NCI-H2107 (cell line): ENCODE data around the gene PIP5K1B.
"Not testable (repeated sequence)": the region's sequence is repeated elsewhere in the genome, so short reads cannot be mapped to it uniquely, and the experiment has no call there.

Experiments used
- DNase-seq: peaks from one replicate; lab custom pipeline; 2025; lab: John Stamatoyannopoulos, UW

Gene PIP5K1B

GRCh38 chr9:68704814-68705530 lies at the start of gene PIP5K1B:
PIP5K1B (plus strand) TSS chr9:68705240; CDS start chr9:68822615, 117,375 bp downstream.
- DNase-seq: no peak

- no peak for DNase-seq
Observed at GRCh38 chr9:68664036-68664435, 41.0 kb upstream of the PIP5K1B start.

DNA sequence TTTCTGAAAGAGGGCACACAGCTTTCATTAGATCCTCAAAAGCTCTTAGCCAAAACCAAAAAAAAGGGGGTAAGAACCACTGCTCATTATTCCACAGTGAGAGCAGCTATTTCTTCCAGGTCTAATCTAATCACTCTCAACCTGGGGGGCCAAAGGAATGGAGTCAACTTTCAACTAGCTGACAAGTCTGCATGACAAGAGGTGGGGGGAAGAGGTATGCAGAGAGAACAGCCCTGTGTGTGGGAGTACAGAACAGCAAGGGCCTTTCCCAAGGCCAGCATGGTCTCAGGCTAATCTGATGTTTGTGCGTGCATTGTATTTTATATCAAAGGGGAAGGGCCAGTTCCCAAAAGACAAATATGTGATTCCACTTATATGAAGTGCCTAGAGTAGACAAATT lies 36.9 kb upstream of the PIP5K1B start:
- no peak for DNase-seq

DNA sequence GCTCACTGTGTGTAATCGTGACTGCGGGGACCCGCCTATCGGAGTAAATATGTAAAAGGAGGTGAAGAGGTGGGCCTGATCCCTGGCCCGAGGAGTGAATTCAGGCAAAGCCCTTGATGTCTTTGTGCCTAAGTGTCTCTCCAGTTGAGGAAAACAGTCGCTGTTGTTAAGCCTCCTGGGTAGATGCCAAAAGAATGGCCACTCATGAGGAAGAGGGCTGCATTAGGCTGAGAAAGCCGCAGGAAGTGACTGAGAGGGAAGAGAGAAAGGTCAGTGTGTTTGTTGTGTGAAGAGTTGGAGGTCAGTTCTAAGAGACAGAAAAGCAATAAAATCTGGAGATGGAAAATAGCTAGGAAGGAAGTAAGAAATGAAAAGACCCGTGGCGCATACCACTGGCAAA lies 35.8 kb upstream of the PIP5K1B start:
- DNase-seq: no peak

- no peak for DNase-seq
Observed at GRCh38 chr9:68672215-68672614, 32.8 kb upstream of the PIP5K1B start.

DNA sequence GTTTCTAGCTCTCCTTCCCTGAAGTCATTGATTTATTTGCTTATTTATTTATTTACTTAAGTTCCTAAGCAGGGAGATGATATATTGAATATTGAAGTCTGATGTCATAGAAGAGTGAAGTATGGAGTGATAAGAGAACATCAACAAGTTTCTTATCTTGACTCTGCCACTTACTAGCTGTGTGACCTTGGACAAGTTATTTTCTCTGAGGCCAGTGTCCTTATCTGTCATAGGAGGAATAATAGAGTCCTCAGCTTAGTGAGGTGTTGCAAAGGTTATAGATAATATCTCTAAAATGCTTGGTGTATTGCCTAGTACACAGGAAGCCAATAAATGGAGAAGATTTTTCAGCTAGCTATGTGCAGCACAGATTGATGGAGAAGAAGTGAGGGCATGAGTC lies 32.4 kb upstream of the PIP5K1B start:
- DNase-seq: no peak

- DNase-seq: no peak
Observed at GRCh38 chr9:68678430-68678829, 26.6 kb upstream of the PIP5K1B start.

- no peak for DNase-seq
Observed at GRCh38 chr9:68683433-68683832, 21.6 kb upstream of the PIP5K1B start.

- no peak for DNase-seq
Observed at GRCh38 chr9:68685213-68685612, 19.8 kb upstream of the PIP5K1B start.

GRCh38 chr9:68685770-68686169 lies 19.3 kb upstream of the PIP5K1B start:
- no peak for DNase-seq

GRCh38 chr9:68690088-68690487 lies 15.0 kb upstream of the PIP5K1B start:
- no peak for DNase-seq

DNA sequence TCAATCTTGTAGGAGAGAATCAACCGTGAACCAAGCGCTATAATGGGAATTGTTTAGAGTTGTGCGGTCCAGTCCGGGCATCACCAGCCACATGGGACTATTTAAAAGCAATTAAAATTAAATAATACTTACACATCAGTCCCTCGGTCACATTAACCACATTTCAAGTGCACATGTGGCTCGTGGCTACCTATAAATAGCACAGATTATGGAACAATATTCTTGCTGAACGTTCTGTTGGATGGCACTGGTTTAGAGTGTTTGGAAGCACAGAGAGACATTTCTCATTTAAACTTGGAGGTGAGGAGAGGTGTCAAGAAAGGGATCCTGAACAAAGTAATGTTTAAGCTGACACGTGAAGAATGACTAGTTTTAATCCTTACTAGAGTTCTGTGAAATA lies 12.5 kb upstream of the PIP5K1B start:
- no peak for DNase-seq

GRCh38 chr9:68694125-68694524 lies 10.9 kb upstream of the PIP5K1B start:
- no peak for DNase-seq

DNA sequence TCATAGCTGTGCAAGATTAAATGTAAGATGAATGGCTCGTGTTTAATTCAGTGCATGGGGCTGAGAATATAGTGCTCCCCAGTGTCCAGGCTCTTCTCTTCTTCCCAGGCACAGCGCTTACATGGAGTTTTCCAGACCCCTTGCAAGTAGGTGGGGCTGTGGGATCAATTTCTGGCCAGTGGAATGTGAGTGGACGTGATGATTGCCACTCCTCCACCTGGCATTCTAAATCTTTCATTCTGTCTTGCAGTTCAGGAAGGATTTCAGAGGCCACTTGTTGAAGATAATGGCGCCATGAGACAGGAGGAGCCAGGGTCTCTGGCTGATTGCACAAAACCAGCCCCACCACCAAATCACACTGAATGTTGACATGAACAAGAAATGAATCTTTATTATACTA lies 7.2 kb upstream of the PIP5K1B start:
- no peak for DNase-seq

- DNase-seq: no peak
Observed at GRCh38 chr9:68698943-68699509, 6.0 kb upstream of the PIP5K1B start.

- not testable (repeated sequence) for DNase-seq
Observed at GRCh38 chr9:68699625-68700024, 5.4 kb upstream of the PIP5K1B start.

GRCh38 chr9:68702493-68702892 lies 2.5 kb upstream of the PIP5K1B start:
- DNase-seq: no peak

- DNase-seq: no peak
Observed at GRCh38 chr9:68703672-68704071, 1.4 kb upstream of the PIP5K1B start.

- DNase-seq: no peak
Observed at GRCh38 chr9:68704498-68704813, 584 bp upstream of the PIP5K1B start.

DNA sequence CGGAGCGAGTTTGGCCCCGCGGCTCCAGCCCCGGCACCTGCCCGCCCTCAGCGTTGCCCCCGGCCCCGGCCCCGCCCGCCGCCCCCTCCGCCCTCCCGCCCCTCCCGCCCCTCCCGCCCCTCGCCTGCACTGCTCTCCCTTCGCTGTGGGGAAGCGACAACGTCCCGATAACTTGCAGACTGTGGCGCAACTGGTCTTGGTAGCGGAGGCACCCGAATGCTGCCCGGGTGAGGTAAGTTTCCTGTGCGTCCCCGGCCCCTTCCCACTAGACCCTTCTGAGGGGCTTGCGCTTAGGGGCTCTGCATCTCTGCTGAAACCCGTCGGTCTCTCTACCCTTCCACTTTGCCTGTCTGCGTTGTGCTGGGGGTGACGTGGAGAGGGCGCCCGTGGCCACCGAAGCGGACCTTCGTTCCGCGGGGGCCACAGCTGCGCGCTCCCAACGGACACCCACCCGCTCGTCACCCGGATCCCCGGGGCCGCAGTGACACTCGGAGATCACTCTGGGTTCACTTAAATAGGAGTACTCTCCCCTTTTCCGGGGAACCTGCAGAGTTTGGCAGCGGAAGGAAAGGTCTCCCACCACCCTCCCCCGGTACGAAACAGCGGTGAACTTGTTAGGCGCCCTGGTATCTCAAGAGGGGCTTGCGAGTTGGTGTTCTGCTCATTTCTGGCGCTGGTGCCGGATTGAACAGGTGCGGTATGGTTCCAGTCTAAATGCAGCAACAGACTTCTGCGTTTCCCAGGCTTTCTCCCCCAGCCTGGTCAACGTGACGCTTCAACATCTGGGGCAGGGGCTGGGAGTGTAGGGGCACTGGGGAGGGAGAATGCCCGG lies 707 bp downstream of the PIP5K1B start:
- no peak for DNase-seq

DNA sequence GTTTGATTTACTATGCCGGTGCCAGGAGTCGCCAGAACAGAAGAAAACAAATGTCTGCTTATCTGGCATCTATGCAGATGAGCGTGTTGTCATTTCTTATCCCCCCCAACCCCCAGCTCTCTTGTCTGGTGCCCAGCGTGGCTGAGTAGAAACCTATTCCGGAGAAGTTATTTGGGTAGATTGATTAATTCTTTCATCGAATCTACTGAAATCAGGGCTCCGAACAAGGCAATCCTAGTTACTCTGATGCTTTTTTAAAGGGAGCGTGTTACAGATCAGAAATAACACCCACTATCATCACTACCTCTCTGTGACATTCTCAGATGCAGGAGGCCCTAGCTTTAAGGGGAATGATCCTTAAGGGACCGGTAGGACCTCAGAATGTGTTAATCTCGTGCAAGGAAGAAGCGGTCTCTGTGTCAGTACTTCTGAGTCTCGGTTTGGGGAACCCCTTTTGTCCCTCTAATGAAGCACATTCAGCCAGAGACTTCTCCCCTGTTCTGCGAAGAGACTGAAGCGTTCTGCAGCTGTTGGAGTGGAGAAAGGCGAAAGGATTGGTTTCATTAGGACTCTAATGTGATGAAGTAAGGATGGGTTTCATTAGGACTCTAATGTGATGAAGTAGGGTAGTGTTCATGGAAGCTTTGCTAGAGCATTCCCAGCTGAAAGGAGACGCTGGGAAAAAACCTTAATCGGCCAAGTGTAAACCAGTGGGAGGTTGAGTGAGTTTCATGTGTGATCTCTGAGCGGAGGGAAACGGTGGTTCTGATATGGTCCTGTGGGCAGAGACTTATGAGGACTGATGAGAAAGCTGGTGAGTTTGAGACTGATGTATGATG lies 1.5 kb downstream of the PIP5K1B start:
- DNase-seq: no peak

- DNase-seq: no peak
Observed at GRCh38 chr9:68707801-68708488, 2.9 kb downstream of the PIP5K1B start.
